IMR-90 (cell line): ENCODE results near the gene ABHD12B.

ENCODE experiments used
- BHLHE40 ChIP-seq: fragments of 150-350 bp; IDR thresholded peaks from 2 replicates; pipeline ENCODE4 v1.6.1; 2016; ENCODE audit warnings: mild to moderate bottlenecking, low read depth, low read length
- CEBPB ChIP-seq: IDR thresholded peaks from 2 replicates; pipeline ENCODE4 v1.6.1; 2012; ENCODE audit warnings: low read depth, low read length, improper control_type of control experiment
- ELK1 ChIP-seq: fragments of 150-350 bp; IDR thresholded peaks from 2 replicates; pipeline ENCODE4 v1.6.1; 2016; ENCODE audit warnings: low read depth, mild to moderate bottlenecking, low read length, moderate library complexity, borderline replicate concordance
- FOS ChIP-seq: fragments of 150-350 bp; IDR thresholded peaks from 2 replicates; pipeline ENCODE4 v1.6.1; 2016; ENCODE audit warnings: low read depth, low read length
- MAFK ChIP-seq: IDR thresholded peaks from 2 replicates; pipeline ENCODE4 v1.6.1; 2012; ENCODE audit warnings: low read depth, low read length, improper control_type of control experiment
- MXI1 ChIP-seq: IDR thresholded peaks from 2 replicates; pipeline ENCODE4 v1.6.1; 2012; ENCODE audit warnings: low read depth, mild to moderate bottlenecking, low read length, moderate library complexity, borderline replicate concordance
- NFE2L2 ChIP-seq: fragments of 150-350 bp; IDR thresholded peaks from 2 replicates; pipeline ENCODE4 v1.6.1; 2016; ENCODE audit warnings: low read depth, mild to moderate bottlenecking, low read length
- POLR2A ChIP-seq: IDR thresholded peaks from 2 replicates; pipeline ENCODE4 v1.6.1; 2012; ENCODE audit warnings: mild to moderate bottlenecking, low read depth, low read length
- RAD21 ChIP-seq: IDR thresholded peaks from 2 replicates; pipeline ENCODE4 v1.6.1; 2012; ENCODE audit warnings: low read length, improper control_type of control experiment
- RCOR1 ChIP-seq: IDR thresholded peaks from 2 replicates; pipeline ENCODE4 v1.6.1; 2012; ENCODE audit warnings: mild to moderate bottlenecking, low read length, improper control_type of control experiment; ENCODE audit not compliant: insufficient replicate concordance
- RFX5 ChIP-seq: IDR thresholded peaks from 2 replicates; pipeline ENCODE4 v1.8.0; 2012; ENCODE audit warnings: low read depth, mild to moderate bottlenecking, low read length, moderate library complexity
- SMC3 ChIP-seq: fragments of 150-350 bp; IDR thresholded peaks from 2 replicates; pipeline ENCODE4 v1.6.1; 2016; ENCODE audit warnings: low read depth, mild to moderate bottlenecking, antibody characterized with exemption, low read length, moderate library complexity
- TF ChIP-seq, protein P1 (sequence below): conservative IDR thresholded peaks from 2 replicates; pipeline ENCODE4 v1.5.1; 2012; ENCODE audit warnings: mild to moderate bottlenecking, low read depth, low read length, improper control_type of control experiment
- TF ChIP-seq, protein P2 (sequence below): fragments of 150-350 bp; IDR thresholded peaks from 2 replicates; pipeline ENCODE4 v1.6.1; 2017; ENCODE audit warnings: mild to moderate bottlenecking, antibody characterized with exemption, low read length, low read depth

- TF ChIP-seq MAFK (no peak), BHLHE40 (no peak), RAD21 (no peak), RFX5 (no peak), POLR2A (no peak), CEBPB (no peak), ELK1 (no peak), MXI1 (no peak), RCOR1 (no peak), SMC3 (no peak), NFE2L2 (no peak), FOS (no peak)
- TF ChIP-seq, protein P1, sequence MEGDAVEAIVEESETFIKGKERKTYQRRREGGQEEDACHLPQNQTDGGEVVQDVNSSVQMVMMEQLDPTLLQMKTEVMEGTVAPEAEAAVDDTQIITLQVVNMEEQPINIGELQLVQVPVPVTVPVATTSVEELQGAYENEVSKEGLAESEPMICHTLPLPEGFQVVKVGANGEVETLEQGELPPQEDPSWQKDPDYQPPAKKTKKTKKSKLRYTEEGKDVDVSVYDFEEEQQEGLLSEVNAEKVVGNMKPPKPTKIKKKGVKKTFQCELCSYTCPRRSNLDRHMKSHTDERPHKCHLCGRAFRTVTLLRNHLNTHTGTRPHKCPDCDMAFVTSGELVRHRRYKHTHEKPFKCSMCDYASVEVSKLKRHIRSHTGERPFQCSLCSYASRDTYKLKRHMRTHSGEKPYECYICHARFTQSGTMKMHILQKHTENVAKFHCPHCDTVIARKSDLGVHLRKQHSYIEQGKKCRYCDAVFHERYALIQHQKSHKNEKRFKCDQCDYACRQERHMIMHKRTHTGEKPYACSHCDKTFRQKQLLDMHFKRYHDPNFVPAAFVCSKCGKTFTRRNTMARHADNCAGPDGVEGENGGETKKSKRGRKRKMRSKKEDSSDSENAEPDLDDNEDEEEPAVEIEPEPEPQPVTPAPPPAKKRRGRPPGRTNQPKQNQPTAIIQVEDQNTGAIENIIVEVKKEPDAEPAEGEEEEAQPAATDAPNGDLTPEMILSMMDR: no peak
- TF ChIP-seq, protein P2, sequence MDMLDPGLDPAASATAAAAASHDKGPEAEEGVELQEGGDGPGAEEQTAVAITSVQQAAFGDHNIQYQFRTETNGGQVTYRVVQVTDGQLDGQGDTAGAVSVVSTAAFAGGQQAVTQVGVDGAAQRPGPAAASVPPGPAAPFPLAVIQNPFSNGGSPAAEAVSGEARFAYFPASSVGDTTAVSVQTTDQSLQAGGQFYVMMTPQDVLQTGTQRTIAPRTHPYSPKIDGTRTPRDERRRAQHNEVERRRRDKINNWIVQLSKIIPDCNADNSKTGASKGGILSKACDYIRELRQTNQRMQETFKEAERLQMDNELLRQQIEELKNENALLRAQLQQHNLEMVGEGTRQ: no peak
These were observed 32.2 kb upstream of the ABHD12B start for GRCh38 chr14:50839691-50840090.
